Embryonic facial prominence (tissue), 1 donor: ENCODE data around the gene TRERF1.

Source experiments
- DNase-seq: peaks from one replicate; pipeline ENCODE4 v3.0.0-alpha.2; 2016; ENCODE audit errors: extremely low spot score

TRERF1 gene

DNA sequence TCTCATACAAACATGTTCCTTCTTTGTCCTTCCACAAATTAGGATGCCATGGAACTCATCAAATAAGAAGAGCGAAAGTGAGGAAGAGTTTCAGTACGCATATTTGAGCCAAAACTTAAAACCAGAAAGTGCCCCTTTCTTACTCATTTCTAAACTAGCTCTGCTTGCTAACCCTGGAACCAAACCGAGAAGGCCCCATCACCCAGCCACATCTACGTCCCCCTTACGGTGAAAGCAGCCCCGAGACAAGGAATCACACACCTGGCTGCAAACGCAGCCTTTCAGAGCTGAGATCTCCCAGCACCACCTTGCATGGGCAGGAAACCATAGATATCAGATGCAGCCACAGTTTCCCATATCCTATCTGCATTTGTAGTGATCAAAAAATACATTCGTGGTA, 28.5 kb downstream of the TRERF1 start:
- DNase-seq = no peak

DNA sequence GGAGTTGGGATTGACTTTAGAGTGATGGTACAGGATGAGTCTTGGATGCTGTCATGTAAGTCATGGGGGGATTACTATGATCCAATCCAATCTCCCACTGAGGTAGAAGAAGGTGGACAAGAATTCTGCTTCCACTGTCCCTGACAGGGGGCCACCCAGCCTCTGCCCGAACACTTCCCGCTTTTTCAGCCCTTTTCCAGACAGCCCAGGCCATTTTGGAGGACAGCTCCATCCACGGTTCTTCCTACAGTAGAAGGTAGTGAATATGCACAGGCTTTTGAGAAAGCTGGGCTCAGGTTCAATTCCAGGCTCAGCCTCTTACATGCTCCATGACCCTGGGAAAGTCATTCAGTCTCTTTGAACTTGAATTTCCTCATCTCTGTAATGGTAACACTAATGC, 31.0 kb downstream of the TRERF1 start:
- DNase-seq = no peak

DNA sequence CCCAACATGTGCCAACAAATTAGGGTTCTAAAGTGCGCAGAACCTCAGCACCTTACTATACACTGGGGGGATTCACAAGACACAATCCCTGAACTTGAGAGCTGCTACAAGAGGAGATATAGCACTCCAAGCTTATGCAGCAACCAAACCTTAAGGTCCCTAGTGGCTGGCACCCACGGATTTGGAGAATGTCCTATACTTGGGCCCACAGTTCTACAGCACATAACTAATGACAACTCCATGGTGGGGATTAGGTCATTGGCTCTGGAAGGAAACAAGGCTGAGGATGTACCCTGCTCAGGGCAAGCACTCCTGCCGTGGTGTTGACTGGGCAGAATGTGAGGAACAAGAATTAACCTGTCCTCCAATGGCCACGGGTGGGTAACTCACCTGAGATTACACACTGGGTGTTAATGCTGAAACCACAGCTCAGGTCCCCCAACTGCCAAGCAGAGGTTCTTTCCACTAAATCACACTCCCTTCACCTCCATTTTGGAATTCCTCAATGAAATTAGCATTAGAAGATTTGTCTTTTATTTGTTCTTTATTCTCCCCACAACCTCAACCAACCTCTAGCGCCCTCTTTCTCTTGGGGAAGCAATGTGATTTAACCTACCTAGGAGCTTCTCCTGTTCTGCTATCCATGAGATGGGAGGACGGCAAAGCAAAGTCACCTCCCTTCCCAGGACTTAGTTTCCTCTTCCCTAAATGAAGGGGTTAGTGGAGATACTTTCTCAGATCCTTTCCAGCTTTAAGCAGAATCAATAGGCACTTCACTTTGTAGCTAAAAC, 32.0 kb downstream of the TRERF1 start:
- no peak for DNase-seq

DNA sequence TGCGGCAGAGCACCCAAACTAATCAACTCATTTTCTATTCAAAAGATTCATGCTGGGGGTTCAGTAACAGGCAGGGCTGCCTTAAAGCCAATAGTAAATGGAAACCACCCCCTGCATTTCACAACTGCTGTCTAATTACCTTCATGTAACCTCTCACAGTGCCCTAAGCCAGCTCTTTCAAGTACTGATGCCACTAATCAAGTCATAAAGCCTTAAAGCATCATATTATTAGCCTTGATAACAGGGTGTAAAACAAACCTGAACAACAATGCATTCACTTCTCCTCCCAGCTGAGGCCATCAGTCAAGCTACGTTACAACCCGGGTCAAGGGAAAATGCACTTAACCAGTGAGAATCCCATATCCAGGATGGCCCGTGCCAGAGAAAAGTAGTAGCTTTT, 33.0 kb downstream of the TRERF1 start:
- DNase-seq = no peak

DNA sequence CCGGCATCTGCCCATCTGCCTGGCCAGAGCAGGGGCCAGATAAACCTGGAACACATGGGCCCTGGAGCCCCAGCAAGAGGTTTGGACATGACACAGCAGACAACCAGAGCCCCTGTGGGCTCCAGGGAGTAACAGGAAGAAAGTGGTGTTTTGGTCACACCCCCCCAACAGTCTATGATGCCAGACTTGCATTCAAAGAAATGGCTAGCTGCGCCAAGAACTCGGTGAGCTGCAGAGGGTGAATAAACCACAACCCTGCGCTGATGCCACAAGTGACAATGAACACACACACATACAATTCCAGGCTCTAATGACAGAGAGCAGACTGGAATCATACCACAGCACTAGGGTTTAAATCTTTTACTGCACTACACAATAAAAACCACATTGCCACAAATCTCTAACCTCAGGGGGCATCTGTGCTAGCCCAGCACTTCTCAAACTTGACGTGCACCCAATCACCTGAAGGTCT, 34.0 kb downstream of the TRERF1 start:
- DNase-seq = no peak

DNA sequence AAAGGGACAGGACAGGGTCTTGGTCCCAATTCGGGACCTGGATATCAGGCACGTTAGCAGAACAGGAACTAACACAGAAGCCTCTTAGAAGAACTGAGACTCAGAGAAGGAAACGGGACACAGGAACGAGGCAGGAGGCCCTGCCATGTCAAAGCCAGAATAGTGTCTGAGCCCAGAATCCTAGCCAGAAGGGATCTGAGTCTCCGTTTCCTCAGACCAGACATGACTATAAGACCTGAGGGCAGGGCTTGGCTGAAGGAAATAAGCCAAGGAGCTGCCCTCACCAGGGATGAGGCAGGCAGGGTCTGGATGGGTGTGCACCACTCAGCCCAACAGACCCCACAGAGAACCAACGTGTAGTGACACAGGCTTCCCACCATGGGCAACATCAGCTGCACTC, 40.3 kb downstream of the TRERF1 start:
- DNase-seq = no peak

DNA sequence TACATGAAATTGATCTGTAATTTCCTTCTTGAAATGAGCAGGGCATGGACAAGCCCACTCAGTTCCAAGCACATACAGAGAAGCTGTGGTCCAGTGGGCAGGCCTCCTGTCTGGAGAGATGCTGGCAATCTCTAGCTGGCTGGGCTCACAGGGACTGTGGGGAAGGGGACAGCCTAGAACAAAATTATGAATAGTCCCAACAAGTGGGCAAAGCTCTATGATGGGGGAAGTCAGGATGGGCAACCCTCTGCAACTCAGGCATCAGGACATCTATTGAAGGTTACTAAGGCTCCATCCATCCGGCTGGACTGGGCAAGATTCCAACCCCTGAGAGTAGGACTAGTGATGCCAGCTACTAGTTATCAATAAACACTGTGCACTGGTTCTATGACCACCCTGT, 40.9 kb downstream of the TRERF1 start:
- DNase-seq = no peak

DNA sequence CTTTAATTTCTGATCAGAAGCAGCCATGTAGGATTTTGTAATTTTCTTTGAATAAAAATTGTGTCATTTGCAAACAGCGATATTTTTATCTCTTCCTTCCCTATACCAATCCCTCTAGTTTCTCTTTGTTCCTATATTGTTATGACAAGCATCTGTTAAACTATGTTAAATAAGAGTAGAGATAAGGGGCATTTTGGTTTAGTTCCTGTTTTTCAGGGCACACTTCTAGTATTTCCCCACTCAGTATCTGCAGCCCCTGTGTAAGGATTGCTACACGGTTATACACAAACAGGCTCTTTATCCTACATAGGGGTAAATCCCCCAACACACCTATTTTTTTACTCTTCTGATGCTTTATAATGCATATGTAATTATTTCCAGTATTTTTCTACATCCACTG, 42.1 kb downstream of the TRERF1 start:
- no peak for DNase-seq

DNA sequence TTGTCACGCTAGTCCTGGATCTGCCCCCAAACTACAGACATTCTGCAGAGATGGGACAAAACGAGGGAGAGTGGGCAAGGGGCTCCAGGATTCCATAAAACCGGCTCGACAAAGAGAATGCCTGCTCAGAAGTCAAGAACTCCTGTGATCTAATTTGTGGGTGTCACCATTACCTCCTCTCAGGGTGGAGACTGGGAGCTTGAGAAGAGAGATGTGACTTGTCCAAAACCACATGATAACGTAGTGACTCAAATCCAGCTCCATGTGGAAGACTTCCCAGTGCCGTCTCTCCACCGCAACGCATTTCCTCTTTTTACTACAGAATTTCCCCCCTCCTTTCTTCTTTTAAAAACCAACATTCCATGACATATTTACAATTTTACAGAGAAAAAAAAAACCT, 44.3 kb downstream of the TRERF1 start:
- no peak for DNase-seq

DNA sequence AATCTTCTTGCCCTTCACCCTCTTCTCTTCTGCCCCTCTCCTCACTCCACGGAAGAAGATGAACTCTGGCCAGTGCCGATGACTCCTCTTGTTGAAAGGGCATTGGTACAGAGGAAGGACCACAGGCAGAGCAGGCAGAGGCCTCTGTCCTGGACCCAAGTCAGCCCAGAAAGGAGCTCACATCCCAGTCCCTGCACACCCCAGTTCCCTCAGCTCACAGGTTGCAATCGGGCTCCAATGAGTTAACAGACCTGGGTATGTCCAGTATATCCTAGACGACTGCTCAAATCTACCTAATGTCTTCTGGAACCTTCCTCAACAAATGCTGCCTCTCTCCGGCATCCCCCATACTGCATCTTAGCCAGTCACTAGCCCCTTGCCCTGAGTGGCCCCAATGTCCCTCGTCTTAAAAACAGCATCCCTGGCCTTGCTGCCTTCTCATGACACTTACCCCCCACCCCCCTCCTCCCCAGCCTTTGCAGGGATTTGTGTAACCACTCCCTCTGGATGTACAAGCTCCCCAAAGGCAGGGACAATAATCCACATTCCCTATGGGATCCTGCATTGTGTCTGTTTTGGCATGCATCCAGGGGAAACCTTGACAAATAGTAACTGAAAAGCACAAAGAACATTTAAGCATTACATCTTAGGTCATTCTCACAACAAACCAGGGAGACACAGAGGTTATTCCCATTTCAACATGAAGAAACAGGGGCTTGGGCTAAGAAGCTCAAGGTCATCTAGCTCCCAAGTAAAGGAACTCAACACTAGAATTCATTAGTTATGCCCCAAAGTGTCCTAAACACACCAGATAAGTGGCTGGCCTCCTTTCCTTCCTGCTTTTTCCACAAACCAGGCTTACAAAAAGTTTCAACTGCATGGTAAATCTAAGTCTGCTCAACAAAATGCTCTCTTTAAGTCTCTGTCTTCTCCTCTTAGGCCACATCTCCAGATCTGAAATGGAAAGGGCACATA, 45.1 kb downstream of the TRERF1 start:
- DNase-seq = no peak

DNA sequence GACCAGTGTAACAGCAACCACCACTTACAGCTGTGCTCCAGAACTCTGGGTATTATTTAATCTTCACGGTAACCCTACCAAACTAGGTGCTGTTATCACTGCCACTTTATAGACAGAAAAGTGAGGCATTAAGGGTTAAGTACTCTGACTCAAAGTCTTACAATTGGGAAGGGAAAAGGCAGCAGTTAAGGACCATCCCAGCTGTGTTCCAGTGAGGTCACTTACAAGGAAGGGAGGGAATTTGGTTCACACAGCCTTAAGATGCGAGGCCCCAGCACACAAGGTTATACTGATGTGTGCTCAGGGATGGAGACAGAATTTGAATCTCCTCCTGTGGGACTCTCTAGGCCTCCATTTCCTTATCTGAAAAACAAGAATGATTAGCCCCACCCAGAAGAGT, 46.7 kb downstream of the TRERF1 start:
- no peak for DNase-seq

DNA sequence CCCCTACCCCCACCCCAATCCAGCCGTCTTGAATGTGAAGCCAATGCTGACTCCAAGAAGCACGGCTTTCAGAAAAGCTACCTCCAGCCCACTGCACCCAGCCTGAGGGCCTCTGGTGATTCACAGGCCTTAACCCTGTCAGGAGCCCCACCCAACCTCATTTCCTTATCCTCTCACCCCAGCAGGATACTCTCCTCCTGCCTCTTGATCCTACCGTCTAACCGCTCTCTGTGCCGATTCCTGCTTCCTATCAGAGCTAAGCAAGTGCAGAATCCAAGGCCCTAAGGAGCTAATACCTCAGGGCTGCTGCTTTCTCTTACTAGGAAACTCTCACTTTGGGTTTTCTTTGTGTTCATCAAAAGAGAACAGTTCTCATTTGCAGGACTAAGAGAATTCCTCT, 47.2 kb downstream of the TRERF1 start:
- DNase-seq = no peak

DNA sequence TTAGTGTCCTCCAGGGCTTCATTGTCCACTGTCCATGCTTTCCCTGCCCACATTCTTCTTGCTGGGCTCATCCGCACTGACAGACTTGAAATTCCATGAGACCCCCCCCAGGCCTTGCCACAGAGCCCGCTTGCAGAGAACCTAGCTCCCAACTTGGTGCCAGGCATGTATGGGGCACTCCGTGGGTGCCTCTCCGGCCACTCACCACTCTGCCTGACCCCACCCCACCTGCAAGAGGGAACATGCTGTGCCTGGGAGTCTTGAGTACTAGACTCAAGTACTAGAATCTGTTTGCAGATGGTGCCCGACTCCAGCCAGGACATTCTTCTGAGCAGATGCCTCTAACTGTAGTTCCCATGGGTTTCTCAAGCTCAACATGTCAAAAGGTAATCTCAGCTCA, 47.9 kb downstream of the TRERF1 start:
- no peak for DNase-seq

DNA sequence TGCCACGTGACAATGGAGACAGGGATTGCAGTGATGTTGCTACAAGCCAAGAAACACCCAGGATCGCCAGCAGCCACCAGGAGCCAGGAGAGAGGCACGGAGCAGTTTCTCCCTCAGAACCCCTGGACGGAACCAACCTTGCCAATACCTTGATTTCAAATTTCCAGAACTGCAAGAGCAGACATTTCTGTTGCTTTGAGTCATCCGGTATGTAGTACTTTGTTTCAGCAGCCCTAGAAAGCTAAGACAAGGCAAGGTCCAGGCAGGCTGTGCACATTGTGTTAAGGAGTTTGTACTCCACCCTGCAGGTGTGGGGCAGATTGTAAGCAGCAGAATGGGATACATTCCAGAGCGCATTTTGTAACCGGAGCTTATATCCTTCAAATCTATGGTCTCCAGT, 48.3 kb downstream of the TRERF1 start:
- DNase-seq = no peak

DNA sequence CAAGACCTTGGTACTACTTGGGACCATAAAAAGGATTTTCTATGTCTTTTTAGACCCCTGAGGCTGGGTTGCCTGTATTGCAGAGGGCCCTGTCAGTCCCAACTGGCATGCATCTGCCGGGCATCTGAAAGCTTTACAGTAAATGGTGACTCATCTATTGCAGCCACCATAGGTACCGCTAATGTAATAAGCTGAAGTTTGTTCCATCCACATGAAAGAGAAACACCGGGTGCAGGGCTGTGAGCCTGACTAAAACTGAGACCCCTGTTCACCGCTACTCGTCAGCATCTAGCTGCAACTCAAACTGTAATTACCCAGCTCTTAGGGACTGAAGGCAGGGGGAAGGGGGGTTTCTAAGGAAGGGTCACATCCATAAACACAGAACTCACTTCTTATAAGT, 49.5 kb downstream of the TRERF1 start:
- no peak for DNase-seq

DNA sequence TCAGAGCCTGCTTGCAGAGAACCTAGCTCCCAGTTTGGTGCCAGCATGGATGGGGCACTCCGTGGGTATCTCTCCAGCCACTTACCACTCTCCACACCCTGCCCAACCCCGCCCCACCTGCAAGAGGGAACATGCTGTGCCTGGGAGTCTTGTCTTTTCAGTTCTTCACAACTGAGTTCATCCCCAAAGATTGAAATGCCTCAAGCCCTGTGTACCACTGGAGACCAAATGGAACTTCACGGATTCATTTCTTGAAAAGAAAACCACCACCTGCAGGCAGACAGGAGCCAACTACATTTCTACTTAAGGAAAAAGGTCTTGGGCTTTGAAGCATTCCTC, 50.1 kb downstream of the TRERF1 start:
- no peak for DNase-seq

DNA sequence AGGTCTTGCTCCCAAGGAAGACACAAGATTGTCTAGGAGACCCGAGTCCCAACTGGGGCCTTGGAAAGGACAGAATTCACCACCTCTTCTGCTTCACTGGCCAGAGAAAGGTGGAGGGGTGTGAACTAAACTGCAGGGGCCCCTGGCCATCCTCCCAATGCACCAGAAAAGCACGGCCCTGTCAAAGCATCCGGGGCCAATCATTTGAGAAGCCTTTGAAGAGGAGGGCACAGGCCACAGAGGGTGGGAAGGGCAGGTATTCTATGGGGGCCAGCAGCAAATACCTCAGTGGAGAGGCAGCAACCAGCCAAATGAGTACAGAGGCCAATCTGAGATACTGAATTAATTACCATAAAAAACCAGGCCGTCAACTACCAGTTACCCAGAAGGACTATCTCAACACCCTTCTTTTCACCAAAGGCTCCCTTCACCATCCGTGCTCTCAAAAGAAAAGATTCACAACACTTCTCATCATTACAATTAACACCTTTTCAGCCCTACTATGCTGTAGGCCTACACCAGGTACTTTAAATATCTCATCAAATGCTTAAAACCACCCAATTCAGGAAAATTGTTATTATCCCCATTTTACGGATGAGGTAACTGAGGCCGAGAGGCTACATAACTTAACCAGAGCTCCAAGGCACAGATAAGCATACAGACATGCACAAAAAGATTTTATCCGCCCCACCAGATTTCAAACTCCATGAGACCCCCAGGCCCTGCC, 50.7 kb downstream of the TRERF1 start:
- DNase-seq = no peak

DNA sequence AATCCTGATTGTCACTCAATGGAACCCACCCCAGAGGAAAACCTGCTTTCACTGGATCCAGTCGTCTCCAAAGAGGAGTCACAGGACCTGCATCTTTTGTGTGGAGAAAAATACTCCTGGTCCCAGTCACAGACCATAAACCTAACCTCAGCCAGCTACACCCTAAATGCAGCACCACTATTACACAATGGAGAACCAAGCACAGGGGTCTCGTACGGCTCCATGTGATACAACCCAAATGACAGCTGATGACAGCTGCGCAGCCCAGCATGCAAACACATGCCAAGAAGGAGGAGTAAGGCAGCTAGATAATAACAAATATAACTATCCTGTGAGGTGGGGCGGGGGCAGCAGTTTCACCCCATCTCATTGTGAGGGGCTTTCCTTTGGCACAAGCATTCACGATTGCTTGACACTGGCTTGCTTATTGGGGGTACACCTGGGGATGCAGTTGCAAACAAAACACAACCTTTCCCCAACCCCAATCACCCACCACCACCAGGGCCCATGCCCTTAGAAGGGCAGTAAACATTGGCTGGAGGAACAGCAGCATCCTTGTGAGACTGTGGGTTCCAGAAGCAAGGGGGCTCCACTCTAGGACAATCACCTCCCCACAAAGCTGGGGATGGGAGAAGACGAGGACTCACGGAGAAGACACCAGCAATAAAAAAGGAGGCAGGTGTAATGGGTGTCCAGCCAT, 51.5 kb downstream of the TRERF1 start:
- DNase-seq = no peak

DNA sequence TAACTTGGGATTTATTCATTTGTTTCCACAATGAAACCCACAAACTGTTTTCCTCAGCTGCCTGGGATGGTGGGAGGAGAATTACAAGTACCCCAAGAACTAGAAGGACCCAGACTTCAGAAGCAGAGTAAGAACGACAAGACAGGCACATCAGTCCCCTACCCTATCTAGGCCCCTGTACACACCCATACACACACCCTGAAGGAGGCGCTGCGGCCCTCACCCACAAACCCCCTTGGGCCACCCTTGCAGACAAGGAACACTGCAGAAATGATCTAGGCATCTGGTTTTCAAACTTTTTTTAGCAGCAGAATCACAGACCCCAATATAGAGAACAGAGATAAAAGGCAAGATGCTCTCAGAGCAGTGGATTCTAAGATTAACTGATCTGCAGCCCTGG, 55.0 kb downstream of the TRERF1 start:
- DNase-seq = no peak

DNA sequence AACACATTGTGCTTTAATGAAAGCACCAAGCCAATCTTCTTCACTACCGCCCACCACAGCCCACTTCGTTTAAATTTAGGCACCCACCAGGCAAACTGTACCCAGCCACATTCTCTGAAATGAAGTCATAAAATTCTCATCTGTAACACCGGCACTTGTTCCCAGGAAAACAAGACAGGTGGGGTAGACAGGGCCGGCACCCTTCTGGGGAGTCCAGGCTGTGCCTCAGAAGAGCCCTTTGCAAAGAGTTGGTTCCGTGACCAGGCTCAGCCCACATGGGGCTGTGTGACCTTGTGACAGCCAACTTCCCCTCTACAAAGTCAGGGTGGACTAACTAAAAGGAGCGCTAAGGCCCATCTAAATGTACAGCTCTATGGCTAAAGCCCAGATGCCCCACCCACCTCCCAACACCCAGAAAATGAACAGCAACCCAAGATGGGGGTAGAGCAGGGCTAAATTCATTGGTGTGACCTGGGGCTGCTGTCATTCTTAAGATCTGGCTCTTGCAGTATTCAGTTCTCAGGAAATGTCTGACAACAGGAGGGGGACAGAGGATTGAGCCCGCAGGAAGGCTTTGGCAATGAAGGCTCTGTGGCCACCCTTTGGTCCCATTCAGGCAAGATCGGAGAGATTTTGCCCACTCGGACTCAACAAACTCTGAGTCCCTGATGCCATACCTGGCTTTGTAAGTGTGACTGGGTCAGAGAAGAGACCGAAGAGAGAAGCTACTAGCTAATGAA, 56.7 kb downstream of the TRERF1 start:
- no peak for DNase-seq

DNA sequence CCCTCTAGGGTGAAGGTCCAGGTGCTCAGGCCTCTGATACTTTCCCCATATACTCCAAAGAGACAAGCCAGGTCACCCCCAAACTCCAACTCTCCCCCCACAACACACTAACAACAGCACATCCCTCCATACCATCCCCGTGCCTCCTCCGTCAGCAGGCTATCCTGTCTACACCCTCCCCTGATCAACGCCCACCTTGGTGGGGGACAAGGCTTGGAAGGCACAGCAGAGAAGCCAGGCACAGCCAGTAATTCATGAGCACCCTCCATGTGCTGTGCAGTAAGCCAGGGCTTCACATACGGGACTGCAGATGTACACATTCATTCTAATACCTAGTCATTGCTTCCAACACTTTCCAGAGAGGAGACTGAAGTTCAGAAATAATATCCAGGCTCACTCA, 57.6 kb downstream of the TRERF1 start:
- DNase-seq = no peak
